HG02763 (cell line): Measurements from ENCODE around the gene BCL7C.
"Not testable (repeated sequence)": the region's sequence is repeated elsewhere in the genome, so short reads cannot be mapped to it uniquely, and the experiment has no call there.

Experiments used
- ATAC-seq: cut with Tn5 transposase; IDR thresholded peaks from one replicate; pipeline ENCODE4 v1.9.1; 2021; ENCODE audit warnings: mild to moderate bottlenecking, moderate library complexity; ENCODE audit not compliant: unreplicated experiment

BCL7C gene

DNA sequence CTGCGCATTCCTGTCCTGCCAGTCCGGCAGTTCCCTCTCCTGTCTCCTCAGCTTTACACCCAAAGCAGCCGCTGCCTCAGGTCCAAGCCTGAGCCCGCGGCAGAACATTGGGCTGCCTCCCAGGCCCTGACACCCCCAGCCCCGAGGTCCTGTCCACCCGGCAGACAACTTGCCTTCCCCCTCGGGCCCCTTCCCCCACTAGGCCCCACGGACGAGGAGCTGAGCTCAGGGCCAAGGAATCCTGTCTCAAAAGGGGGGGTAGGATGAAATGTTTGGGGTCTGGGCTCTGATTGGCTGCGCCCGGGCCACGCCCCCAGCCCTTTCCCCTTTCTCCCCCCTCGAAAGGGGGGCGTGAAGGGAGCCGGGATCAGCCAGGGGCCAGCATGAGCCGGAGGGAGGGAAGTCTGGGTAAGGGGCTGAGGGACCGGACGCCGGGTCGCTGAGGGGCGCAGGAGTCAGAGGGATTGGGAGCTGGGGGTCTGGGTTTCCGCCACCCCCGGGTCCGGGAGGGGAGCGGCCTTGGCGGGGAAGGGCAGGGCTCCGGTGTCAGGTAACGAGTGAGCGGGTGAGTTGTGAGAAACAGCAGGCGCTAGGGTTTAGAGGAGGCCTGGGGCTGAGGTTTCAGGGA lies 2.5 kb upstream of the BCL7C start, which contains the start of gene CTF1:
CTF1 (plus strand) TSS at position 354 of the 628 bp plus-strand sequence; CDS start at position 384, 30 bp downstream.
- ATAC-seq: no peak

DNA sequence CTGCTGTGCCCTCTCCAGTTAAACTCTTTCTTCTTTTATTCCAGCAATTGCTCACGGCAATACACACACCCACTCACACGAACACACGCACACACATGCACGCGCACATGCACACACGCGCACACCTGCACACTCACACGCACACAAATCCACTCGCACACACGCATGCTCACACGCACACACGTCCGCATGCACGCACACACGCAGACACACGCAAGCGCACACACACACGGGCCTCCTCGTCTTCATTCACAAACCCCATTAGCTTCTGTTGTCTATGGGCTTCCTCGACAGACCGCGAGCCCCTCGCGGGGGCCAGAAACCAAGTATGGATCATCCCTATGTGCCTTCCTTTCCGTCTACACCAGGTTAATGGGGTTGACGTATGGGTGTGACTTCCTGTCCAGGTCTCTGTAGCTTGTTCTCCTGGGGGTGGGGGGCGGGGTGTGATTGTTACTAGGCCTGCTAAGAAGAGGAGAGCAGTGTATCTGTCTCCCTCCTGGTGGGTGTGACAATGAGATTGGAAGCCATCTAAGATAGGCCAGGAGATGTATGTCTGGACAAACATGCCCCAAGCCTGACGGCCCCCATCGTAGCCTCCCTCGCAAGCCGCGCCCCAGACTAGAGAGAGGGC lies 1.9 kb upstream of the BCL7C start:
- ATAC-seq: no peak

DNA sequence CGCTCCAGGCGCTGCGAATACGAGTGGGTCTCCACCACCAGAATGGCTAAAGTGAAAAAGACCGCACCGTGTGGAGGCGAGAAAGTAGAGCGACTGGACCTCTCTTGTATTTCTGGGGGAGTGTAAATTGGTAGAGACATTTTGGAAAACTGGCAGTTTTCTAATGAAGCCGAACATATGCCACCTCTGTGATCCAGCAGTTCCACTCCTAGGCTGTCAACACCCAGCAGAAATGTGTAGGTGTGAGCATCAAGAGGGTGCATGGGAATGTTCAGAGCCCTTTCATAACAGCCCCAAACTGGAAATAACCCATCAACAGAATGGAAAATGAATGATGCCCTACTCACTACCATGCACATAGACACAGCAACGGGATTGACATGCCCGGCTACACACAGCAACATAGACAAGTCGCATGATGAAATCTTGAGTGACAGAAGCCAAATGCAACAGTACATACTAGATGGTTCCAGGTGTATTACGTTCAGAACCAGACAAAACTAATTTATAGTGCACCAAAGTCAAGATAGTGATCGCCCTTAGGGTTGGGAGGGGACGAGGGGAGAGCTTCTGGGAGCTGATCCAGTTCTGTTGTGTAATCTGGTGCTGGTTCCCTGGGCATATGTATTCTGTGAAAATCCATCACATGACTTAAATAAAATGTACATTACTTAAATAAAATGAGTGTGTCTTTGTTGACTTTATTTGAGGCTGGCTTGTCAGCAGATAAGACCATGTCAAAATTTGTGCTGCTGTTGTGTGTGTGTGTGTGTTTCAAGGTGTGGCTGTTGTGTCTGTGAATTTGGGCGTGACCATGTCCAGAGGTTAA lies 877 bp upstream of the BCL7C start:
- no peak for ATAC-seq

DNA sequence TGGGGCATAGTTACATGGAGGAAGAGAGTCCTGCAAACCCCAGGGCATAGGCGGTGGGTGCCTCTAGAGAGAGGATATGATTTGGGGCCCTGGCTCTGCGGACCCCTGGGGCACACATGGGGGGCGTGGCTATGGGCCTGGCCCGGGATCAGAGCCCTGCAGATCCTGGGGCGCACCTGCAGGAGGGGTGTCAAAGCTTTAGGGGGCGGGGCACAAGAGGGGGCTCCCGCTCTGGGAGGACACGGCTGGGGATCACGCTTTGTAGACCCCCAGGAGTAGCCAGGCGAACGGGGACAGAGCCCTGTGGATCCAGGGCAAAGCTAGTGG lies 497 bp downstream of the BCL7C start:
- no peak for ATAC-seq

DNA sequence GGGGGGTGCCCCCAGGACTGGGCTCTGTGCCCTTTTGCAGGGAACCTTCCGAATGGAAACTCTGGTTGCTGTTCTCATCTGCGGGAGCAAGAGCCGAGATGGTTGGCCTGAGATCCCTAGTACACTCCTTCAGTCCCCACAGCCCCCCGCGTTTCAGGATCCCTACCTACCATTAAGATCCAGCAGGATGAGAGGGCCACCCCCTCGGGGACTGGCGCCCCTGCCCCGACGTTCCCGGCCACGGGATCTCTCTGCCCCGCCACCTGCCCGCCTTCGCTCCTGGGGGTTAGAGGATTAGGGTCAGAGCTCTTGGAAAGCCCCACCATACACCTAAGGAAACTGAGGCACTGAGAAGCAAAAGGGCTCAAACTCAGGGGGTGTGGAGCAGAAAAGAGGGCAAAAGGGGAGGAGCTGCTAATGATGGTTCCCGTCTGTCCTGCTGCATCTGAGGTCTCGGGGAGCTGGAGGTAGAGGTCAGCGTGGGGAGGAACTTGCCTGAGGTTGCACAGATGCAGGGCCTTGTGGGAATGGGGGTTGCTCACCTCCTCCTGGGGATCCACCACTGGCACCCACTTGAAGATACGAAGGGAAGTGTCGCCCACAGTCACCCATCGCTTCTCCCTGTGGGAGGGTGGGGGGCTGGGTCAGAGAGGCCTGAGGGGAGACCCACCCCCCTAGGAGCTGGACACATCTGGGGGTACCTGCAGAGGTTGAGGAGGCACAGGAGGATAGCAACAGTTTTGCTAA lies 1.0 kb downstream of the BCL7C start:
- ATAC-seq: no peak

DNA sequence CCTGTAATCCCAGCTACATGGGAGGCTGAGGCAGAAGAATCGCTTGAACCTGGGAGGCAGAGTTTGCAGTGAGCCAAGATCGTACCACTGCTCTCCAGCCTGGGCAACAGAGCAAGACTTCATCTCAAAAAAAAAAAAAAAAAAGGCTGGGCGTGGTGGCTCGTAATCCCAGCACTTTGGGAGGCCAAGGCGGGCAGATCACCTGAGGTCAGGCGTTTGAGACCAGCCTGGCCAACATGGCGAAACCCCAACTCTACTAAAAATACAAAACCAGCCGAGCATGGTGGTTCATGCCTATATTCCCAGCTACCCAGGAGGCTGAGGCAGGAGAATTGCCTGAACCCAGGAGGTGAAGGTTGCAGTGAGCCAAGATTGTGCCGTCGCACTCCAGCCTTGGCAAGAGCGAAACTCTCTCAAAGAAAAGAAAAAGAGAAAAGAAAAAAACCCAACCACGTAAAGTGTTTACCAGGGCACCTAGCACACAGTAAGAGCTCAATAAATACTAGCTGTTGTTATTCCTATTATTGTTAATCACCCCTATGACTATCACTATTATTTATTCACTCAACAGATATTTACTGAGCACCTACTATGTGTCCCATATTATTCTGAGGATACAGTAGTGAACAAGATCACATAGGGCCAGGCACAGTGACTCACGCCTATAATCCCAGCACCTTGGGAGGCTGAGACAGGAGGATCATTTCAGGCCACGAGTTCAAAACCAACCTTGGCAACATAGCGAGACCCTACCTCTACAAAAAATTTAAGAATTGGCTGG lies 2.6 kb downstream of the BCL7C start:
- not testable (repeated sequence) for ATAC-seq

DNA sequence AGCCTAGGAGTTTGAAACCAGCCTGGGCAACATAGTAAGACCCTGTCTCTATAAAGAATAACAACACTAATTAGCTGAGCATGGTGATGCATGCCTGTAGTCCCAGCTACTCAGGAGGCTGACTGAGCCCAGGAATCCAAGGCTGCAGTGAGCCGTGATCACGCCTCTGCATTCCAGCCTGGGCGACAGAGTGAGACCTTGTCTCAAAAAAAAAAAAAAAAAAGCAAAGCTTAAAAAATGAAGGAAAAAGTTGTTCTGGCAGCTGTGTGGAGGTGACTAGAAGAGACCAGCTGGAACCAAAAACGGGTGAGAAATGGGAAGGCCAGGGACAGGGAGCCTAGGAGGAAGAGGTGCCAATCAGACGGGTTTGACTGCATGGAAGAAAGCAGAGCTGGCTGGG lies 4.2 kb downstream of the BCL7C start:
- no peak for ATAC-seq

DNA sequence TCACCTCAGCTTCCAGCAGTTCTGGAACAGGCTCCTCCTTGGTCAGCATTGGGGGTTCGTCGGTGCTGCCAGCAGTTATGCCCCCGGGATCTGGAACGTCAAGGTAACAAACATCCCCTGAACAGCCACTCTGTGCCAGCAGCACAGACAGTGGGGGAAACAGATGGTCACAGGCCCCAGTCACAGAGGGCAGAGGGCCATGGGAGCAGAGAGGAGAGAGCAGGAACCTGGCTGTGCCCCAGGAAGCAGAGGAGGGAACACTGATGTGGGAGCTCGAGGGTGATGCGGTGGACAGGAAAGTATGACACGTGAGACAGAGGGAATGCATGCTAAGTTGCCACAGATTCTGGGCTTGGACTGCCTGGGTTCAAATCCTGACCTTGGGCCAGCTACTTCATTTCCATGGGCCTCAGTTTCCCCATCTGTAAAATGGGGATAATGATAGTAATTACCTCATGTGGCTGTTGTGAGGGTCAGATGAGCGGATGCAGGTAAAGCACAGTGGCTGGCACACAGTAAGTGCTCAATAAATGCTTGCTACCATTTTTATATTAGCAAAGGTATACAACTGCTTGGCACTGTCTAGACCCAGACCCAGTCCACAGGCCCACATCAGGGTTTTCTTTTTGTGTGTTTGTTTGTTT lies 4.9 kb downstream of the BCL7C start:
- ATAC-seq: no peak

DNA sequence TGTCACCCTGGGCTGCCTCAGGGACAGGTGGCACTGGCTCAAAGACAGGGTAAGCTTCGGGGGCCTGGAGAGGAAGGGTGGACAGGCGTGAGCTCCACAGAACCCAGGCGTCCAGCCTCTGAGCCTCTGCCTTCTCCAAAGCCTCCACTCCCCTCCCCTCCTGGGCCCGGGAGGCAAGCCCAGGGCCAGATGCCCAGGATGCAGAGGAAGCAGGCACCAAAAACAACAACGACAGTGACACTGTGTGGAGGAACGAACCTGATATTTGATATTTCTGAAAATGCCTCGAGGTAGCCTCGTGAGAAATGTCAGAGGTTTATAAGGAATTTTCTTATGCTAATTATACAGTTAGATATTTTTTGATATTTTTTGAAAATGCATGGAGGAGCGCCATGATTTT lies 6.0 kb downstream of the BCL7C start:
- no peak for ATAC-seq

DNA sequence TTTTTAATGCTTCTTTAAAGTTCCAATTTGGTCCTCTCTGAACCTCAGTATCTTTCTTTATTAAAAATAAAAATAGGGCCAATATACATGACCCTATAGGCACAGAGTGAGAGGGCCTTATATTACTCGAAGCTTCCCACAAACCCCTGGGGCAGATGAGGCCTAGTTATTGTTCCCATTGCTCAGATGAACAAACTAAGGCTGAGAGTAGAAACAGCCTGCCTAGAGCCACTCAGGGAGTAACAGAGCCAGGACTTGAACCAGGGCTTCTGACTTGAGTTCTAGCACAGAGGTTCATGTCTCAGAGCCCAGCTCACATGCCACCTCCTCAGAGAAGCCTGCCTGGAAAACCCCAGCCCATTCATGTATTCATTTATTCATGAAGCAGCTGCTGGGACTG lies 7.7 kb downstream of the BCL7C start:
- no peak for ATAC-seq

DNA sequence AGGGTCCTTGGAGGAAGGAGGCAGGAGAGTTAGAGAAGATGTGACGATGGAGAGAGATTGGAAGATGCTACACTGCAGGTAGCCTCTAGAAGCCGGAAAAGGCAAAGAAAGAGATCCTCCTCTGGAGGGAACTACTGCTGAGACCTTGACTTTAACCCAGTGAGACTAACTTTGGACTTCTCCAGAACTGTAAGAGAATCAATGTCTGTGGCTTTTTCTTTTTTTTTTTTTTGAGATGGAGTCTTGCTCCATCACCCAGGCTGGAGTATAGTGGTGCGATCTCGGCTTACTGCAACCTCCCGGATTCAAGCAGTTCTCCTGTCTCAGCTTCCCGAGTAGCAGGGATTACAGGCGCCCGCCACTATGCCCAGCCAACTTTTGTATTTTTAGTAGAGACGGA lies 8.7 kb downstream of the BCL7C start:
- ATAC-seq: no peak

DNA sequence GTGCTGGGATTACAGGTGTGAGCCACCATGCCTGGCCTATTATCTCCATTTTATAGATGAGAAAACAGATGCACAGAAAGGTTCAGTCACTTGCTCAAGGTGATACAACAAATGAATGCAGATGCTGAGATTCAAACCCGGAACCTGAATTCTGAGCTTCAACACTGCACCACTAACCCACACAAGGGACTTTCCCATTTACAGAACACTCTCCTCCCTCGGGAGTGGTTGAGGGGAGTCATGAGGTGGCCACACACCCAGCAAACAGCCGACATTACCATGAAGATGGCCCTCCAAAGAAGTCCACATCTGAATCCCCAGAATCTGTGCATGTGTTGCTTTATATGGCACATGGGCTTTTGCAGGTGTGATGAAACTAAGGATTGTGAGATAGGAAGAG lies 9.1 kb downstream of the BCL7C start:
- ATAC-seq: no peak

DNA sequence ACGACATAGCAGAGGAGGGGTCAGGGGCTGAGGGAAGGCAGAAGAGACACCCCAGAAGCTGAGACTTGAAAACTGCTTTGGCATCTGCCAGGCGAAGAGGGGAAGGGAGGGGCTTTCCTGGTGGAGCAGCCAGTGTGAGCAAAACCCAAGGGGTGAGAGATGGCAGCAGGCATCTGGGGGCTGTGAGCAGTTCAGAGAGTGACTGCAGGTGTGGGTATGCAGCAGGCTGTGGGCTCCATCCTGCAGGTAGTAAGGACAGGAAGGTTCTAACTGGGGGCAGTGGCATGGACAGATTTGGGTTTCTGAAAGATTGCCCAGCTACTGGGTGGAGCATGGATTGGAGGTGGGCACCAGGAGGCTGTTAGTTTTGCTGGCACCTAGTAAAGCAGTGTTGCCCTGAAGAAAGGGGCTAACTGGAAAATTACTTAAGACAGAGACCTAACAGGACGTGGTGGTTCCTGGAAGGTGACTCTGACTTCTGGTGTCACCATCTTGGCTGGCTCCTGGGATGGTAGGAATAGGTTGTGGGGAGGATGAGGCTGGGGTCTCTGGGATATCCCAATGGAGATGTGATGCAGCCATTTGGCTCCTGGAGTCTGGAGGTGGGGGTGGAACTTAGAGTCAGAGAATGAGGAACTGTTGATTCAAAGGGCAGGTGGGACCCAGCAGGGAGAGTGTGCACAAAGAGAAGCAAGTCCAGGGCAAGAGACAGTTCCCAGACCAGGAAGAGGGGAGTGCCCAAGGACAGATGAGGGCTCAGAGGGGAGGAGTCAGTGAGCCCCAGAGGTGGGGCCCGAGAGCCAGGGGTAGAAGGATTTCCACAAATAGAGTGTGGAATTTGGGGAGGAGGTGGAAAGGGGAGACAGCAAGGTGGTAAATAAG lies 11.2 kb downstream of the BCL7C start:
- no peak for ATAC-seq

DNA sequence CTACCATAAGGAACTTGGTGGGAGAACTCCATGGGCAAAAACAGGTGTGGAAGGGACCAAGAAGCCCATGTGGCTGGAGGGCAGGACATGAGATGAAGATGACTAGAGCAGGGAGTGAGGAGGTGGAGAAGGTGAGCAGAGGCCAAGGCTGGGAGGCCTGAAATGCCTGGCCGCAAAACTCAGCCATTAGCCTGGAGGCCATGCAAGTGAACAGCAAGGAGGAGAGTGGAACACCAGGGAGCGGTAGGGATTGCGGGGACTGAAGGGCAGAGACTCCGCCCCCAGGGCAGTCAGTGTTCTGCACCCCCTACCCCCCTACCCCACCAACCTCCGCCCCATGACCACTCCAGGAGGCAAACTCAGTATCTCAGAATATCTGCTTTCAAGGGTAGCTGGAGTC lies 17.0 kb downstream of the BCL7C start:
- no peak for ATAC-seq

DNA sequence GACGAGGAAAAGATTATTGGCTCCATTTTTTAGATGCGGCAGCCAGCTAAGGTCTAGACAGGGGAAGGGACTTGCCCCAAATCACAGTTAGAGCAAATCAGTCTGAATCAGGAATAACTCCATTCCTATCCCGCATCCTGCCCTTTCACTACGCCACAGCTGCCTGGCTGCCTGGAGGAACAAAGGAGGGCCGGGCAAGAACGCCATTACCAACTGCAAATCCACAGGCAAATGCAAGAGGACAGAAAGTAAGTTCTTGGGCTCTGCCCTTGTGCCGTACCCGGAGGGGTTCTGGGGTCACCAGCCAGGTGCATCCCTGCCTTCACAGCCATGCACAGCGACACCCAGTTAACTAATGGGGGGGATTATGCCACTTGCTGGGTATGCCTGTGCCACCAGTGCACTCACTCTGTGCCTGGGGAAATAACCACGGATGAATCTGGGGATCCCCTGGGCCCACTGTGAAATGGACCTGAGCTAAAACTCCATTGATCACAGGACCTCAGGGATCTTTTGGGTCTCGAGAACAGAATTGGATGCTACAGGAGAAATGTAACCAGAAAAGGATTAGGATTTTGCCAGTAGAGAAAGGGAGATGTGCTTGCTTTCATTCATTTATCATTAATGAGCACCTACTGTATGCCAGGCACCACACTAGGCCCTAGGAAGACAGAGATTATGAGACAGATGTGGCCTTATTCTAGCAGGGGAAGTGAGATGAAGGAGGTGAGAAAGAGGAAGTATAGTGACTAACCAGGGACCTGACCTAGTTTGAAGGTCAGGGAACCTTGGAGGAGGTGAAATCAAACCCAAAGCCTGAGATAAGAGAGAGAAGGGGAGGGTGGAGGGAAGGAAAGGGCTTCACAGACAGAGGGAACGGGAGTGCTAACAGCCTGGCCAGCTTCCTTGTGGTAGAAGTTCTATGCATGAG lies 17.7 kb downstream of the BCL7C start:
- ATAC-seq: peak; percentile 31

DNA sequence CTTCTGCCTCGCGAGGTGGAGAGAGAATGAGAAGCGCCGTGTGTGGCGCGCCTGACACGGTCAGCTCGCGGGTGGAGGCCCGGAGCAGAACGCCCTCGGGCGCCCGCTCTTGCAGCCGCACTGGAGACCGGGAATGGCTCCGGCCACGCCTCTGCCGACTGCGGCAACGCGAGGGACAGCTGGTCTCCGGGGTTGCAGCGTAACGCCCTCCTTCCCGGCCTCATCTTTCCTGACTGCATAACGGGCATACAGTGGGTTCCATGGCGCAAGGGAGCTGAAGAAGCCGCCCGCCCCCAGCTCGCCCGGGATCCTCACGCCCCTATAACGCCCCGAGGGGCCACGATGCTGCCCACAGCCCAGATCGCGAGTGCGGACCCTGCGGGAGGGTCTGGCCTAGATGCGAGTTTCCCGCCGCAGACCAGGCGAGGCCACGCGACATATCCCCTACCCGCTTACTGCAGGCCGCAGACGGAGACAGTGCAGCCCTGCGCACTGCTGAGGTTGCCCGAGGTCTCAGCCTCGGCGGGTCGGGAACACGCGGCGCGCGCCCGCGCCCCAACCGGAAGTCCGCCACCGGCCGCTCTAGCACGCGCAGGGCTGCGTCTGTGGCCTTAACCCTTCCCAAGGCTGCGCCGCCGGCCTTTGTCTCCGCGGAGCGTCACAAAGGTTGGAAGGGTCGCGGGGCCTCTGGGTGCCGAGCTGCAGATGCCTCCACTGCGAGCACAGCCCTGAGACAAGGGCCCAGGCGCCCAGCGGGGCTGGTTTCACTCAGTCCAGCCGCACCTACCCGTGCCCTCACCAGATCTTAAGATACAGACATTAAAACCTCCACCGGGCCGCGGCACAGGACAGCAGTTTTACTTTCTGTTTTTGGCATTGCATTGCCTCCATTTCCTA lies 18.8 kb downstream of the BCL7C start:
- peak; percentile 79 for ATAC-seq

DNA sequence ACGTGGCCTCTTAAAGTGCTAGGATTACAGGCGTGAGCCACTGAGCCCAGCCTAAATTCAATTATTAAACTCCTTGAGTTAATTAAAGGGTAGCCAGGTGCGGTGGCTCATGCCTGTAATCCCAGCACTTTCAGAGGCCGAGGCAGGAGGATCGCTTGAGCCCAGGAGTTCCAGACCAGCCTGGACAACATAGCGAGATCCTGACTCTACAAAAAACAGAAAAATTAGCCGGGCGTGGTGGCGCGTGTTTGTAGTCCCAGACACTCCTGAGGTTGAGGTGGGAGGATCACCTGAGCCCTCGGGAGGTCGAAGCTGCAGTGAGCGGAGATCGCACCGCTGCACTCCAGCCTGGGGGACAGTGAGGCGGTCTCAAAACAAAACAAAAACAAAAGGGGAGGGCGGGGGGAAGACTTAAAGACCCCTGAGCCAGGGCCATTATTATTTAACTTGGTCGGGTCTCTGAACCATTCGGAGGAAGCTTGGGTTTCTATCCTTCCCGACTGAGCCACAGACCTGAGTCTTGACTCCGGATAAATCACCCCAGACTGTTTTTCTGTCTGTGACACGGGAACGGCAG lies 19.5 kb downstream of the BCL7C start:
- ATAC-seq: no peak
